GM18498 (cell line): ENCODE data around the gene LAX1.
"Not testable (repeated sequence)": the region's sequence is repeated elsewhere in the genome, so short reads cannot be mapped to it uniquely, and the experiment has no call there.

Source experiments
- ATAC-seq: cut with Tn5 transposase; IDR thresholded peaks from one replicate; pipeline ENCODE4 v1.9.1; 2021; ENCODE audit warnings: mild to moderate bottlenecking, moderate library complexity; ENCODE audit not compliant: unreplicated experiment

LAX1 gene

DNA sequence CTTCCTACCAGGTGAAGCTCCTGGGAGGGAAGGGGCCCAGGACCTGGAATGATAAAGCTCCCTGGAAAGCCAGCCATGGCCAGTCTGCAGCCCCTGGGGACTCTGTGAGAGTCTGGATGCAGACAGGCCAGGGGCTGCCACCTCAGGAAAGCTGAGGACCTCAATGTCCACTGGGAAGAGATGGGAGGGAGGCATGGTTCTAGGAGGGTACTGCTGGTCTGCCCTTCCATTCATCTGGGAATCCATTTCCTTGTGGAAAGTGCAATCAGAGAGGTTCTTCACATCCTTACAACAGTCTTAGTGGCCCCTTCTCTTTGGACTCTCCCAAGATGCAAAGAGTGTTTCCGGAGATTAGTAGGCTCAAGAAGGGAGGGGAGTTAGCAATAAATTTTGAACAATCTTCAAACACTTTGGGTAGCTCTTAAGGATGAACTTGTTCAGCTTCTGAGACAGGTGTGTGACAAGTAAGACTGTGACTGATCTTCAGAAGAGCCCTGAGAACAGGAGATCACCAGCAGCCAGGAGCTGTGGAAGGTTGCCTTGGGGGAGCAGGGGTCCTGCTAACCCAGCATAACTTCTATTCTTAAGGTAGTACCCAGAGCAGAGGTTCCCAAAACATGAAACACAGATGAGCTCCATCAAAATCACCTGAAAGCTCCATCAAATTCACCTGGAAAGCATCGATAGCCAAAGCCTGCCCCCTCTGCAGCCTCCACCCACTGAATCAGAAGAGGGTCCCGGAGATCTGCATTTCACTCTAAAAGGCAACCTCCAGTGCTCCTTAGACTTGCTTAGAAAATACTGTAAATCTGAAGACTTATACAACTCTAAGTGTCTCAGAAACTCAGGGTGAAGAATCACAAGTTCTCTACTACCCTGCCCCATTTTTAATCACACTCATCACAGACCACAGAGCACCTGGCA is 616 bp upstream of the LAX1 start:
- no peak for ATAC-seq

DNA sequence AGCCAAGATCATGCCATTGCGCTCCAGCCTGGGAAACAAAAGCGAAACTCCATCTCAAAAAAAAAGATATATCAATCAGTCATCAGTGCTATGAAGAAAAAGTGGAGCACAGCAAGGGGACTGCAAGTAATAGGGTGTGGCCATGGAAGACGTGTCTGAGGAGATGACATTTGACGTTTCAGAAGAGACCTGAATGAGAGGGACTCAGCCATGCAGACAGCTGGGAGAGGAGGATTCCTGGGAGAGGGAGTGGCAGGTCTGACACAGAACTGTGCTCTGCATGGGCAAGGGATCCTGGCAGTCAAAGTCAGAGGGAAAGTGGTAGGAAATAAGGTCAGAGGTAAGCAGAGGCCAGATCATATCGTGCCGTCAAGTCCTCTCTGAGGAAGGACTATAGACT is 3.3 kb downstream of the LAX1 start:
- no peak for ATAC-seq

DNA sequence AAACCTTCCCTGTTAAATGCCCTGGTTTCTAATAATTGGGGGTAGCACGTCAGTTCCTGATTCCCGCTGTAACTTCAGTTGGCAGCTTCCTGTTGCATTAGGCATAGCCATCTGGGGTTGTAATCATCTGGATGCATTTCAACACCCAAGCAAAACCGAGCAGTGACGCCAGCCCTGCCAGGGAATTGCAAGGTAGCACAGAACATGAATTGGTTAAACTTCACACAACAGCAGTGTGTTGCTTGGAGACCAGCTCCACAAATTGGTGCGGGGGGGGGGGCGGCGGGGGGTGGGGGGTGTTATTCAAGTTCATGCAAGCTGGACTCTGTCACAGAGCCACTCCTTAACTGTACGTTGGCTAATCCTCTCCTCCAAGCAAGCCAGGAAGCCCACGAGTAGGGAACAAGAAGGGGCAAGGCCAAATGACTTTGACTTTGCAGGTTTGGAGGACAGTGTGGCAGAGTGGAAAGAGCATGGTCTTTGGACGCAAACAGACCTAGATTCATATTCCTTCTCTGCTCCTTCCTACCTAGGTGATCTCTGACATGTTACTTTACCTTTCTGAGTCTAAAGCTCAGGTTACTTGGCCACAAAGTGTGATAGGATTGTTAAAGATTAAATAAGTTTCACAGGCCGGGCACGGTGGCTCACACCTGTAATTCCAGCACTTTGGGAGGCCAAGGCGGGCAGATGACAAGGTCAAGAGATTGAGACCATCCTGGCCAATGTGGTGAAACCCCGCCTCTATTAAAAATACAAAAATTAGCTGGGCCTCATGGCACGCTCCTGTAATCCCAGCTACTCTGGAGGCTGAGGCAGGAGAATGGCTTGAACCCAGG is 4.7 kb downstream of the LAX1 start:
- no peak for ATAC-seq

DNA sequence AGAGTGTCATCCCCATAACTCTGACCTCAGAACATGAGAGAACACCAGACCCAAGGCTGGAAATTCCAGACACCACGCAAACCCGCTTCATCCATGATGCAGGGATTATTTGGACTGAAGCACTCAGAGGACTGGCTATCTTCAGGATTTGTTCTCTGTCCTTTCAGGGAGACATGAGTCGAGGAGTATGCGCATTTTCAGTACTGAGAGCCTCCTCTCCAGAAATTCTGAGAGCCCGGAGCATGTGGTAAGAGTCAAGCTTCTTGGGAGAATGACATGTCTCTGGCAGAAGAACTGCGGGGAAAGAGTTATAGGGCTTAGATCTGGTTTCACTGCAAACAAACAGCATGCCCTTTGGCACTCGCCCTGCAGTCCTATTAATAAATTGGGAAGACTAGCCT is 6.9 kb downstream of the LAX1 start:
- no peak for ATAC-seq

DNA sequence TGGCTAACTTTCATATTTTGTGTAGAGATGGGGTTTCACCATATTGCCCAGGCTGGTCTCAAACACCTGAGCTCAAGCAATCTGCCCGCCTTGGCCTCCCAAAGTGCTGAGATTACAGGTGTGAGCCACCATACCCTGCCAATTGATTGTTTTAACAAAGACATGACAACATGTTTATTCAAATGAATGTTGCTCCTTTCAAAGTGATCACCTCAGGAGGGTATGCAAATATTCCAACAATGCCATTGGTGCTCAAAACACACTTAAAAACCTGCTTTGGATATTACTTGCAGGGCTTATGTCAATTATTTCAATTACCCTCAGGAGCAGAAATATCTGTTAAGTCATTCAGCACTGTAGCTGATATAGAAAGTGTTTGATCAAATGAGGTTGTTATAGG is 7.9 kb downstream of the LAX1 start:
- no peak for ATAC-seq

DNA sequence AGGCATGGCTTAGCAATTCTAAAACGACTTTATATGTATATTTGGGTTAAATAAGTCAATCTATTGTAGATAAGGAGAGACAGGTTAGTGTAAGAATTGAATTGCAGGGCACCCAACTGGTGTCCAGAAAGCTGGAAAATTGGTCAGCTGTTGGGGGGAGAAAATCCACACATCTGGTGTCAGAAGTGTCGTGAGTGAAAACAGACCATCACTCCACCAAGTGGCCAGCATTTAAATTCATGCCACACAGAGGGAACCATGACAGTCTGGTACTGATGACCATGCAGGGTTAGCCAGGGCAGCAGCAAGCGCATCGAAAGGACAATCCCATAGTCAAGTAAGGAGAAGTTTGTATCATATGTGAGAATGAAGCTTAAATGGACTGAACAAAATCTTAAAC is 11.7 kb downstream of the LAX1 start:
- no peak for ATAC-seq

DNA sequence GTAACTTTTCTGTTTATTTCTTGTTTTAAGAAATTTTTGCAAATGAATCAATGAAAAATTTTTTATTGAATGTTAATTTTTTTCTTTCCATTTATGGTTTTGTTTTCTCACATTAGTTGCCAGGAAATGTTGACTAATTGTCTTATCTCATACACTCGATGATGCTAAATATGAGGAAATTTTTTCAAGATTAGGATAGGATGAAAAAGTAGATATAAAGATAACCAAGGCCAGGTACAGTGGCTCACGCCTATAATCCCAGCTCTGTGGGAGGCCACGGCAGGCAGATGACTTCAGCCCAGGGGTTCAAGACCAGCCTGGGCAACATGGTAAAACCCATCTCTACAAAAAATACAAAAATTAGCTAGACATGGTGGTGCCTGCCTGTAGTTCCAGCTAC is 12.6 kb downstream of the LAX1 start:
- no peak for ATAC-seq

DNA sequence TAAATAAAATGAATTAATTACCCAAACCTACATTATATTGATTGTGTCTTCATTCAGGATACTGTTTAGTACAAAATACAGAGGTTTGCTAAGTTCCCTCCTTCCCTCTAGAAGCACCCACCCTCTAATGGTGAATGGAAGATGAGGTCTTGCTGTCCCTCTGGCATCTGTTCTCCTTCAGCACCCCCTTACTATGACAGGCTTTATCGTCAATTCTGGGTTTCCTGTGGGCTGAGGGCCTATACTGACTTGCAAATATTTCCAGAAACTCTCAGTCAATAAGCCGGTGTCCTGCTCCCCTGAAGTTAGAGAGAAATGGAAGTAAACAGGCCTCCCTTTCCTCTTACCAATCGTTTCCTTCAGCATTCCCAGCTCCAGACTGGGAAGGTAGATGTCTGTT is 13.2 kb downstream of the LAX1 start:
- ATAC-seq: no peak

DNA sequence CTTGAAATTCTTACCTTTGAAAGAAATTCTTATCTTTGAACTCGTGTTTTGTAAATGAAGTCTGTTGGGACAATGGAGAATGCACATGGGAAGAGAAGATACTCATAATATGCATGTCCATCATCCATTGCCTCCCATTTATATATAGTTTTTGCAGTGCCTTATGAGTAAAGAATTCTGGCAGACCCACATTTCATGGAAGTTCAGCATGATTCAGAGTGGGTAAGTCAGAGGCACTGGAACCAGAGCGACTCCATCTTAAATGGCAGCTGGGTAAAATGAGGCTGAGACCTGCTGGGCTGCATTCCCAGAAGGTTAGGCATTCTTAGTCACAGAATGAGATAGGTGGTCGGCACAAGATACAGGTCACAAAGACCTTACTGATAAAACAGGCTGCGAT is 13.8 kb downstream of the LAX1 start:
- ATAC-seq: no peak

DNA sequence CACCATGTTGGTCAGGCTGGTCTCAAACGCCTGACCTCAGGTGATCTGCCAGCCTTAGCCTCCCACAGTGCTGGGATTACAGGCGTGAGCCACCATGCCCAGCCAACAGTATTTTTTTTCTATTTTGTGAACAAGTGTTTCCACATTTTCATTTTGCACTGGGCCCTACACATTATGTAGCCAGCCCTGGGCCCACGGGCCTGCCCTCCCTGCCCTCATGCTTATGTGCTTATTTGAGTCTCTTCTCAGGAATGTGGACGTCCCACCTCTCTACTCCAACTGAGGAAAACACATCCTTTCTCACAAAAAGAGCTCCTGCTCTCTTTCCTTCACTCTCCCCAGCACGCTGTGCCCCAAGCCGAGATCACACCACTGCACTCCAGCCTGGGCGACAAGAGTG is 17.0 kb downstream of the LAX1 start:
- ATAC-seq: no peak

DNA sequence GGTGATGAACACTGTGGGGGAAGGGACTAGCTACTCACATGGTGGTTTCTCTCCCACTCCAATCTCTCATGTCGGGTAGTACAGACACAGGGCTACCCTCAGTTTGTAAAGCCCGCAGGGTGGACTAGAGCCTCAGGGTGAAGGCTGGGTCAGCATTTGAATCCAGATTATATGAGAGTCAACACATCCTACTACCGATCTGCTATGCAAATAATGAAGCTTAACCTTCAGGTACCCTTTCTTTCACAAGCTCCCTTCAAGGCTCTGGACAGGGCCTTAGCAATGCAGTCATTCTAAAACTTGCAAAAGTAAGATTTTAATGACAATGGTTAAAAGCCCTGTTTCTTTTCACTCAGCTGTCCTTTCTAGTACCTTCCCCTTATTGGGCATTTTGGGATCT is 25.0 kb downstream of the LAX1 start:
- ATAC-seq: no peak

DNA sequence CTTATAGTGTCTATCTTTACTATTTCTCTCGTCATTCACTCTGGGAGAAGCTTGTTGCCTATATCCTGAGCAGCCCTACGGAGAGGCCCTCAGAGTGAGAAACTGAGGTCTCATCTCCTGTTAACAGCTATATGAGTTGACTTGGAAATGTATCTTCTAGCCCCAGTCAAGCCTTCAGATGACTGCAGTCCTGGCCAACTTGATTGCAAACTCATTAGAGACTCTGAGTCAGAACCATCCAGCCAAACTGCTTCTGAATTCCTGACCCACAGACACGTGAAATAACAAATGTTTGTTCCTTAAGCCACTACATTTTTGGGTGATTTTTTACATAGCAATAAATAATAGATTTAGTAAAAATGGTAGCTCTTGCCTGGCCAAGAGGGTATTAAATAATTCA is 26.5 kb downstream of the LAX1 start:
- ATAC-seq: no peak

DNA sequence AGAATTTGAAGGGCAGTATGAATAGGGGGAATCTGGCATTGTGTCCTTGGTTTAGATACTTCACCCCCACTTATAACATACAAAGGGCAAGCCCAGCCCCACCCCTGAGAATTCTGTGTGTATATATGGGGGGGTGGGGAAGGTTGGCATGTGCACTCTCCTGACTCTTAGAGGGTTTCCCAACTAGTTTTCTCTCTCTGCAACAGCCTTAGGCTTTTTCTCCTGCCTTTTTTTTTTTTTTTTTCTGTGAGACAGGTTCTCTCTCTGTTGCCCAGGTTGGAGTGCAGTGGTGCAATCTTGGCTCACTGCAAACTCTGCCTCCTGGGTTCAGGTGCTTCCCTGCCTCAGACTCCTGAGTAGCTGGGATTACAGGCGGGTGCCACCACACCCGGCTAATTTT is 27.5 kb downstream of the LAX1 start:
- ATAC-seq: no peak

DNA sequence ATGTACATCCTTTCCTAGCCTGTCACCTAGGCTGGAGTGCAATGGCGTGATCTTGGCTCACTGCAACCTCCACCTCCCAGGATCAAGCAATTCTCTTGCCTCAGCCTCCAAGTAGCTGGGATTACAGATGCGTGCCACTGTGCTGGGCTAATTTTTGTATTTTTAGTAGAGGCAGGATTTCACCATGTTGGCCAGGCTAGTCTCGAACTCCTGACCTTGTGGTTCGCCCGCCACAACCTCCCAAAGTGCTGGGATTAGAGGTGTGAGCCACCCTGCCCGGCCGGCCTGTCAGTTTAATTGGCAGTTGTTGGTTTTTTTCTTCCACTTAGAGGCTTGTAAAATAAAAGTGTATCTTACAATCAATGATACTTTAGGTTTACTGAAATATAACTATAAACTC is 28.6 kb downstream of the LAX1 start:
- not testable (repeated sequence) for ATAC-seq

DNA sequence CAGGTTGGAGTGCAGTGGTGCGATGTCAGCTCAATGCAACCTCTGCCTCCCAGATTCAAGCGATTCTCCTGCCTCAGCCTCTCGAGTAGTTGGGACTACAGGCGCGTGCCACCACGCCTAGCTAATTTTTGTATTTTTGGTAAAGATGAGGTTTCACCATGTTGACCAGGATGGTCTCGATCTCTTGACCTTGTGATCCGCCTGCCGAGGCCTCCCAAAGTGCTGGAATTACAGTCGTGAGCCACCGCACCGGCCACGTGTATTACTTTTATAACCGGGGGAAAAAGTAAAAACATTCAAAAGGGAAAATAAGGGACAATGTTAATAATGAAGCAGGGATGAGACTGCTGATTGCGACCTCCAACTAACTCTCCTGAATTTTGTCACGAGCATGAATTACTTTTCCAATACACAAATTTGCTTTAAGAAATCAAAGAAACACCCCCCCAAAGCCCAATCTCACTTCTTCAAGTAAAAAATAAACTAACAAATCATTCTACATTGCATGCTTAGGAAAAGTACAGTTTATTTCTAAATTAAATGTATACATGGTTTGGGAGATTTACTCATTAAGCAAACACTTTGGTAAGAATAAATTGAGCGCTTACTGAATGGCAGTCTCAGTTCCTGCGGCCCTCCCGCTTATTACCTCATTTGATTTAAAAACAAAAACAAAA is 29.9 kb downstream of the LAX1 start:
- no peak for ATAC-seq

DNA sequence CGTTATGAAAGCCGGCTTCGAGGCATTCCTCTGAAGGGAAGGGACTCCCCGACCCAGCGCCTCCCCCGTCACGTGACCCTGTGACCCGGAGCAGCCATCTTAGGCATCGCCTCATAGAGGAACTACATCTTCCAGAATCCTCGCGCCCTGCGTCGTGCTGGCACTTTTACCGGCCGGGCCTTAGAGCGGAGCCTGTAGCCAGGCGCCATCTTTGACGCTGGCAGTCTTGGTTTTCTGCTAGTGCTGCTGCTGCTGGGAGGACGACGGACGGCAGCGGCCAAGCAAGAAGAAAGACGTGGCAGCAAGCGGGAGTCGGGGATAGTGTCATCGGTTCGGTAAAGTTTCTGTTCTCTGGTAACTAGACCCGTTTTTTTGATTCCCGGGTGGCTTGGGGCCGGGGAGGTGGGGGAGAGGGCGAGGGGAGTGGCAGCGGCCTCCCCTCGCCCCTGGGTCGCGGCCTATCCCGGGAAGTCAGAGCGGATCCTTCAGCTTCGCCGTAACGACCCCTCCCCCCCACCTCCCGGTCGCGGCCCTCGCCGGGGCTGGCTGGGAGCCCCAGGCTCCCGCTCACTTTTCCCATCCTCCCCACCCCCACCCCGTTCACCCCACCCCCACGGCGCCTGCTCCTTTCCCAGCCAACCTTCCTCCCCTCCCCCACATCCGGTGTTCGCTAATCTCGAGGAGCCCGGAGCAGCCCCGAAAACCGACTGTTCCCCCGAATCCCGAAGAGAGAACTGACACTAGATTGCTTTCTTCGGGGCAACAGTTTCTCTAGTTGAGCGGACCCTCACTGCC is 30.7 kb downstream of the LAX1 start, which contains the start of the genes ZBED6 and ZC3H11A:
Gene ZBED6 (plus strand): TSS at position 183 of the 795 bp plus-strand sequence. CDS start 1,900 bp downstream, outside the sequence.
Gene ZC3H11A (plus strand): TSS at position 183 of the 795 bp plus-strand sequence. CDS start 21,448 bp downstream, outside the sequence.
- ATAC-seq: peak; percentile 96

DNA sequence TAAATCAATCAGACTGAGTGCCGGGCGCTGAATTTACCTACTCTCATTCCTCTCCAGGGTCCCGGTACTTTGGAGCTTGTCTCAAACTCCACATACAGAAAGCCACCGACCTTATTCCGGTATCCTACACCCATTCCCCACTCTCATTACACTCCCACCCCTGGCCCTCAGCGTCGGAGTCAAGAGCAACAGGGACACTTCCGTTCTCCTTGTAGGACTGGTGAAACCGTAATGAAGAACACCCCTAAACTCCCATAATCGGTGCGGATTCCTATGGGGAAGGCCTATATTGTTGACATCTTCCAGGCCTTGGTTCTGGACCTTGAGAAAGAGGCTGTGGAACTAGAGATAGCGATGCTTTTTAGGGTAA is 31.2 kb downstream of the LAX1 start:
- no peak for ATAC-seq

DNA sequence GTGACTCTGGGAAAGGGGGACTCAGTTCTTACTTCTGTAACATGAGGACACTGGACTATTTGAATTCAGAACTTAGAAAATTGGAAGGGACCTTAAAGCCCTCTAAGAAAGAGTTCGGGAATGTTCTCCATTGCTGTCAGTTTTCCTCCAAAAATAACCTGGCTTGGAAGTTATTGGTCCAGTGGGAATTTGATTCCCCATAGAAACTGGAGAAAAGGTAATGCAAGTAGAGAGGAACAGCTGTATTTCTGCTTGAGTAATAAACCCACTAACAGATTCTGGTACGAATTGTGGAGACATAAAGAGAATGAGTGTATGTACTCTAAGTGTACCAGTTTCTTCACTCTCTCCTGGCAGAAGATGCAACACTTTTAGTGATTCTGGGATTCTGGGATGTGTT is 32.2 kb downstream of the LAX1 start:
- ATAC-seq: no peak

DNA sequence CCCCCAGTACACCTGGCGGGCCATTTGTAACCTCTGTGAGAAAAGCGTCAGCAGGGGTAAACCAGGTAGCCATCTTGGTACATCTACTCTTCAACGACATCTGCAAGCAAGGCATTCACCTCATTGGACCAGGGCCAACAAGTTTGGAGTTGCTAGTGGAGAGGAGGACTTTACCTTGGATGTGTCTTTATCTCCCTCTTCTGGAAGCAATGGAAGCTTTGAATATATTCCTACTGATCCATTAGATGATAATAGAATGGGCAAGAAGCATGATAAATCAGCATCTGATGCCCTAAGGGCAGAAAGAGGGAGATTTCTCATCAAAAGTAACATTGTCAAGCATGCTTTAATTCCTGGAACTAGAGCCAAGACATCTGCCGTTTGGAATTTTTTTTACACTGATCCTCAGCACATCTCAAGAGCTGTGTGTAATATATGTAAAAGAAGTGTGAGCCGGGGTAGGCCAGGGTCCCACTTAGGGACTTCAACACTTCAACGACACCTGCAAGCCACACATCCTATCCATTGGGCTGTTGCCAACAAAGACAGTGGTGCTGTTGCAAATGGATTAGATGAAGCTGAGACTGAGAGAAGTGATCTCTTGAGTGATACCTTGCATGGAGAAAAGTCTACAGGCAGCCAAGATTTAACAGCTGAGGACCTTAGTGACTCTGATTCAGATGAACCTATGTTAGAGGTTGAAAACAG is 33.1 kb downstream of the LAX1 start:
- no peak for ATAC-seq

DNA sequence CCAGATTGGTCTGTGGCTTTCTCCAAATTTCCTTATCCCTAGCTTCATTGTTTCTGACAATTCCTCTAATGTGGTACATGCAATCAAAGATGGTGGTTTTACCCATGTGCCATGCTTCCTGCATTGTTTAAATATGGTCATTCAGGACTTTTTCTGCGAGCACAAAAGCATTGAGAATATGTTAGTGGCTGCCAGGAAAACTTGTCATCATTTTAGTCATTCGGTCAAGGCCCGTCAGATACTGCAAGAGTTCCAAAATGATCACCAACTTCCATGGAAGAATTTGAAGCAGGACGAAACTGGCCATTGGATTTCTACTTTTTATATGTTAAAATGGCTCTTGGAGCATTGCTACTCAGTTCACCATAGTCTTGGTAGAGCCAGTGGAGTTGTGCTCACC is 34.2 kb downstream of the LAX1 start:
- ATAC-seq: no peak
